CD4-positive, alpha-beta T cell treated with Interleukin-15 for 1 hour (primary cell): ENCODE data around the gene CYP3A5.
A peak's percentile ranks its signal among the peaks of the same experiment; 100 is the strongest.
"Not testable (repeated sequence)": the region's sequence is repeated elsewhere in the genome, so short reads cannot be mapped to it uniquely, and the experiment has no call there.

Experiments used
- DNase-seq: peaks from one replicate; pipeline ENCODE4 v3.0.0-alpha.2; 2020

CYP3A5 gene

GRCh38 chr7:99637414-99637813 lies 42.4 kb downstream of the CYP3A5 start:
- not testable (repeated sequence) for DNase-seq

- DNase-seq, result no peak
Measured at GRCh38 chr7:99631295-99632109, 48.3 kb downstream of the CYP3A5 start.

GRCh38 chr7:99629643-99630042 lies 50.2 kb downstream of the CYP3A5 start:
- no peak for DNase-seq

GRCh38 chr7:99628471-99629465 lies 51.0 kb downstream of the CYP3A5 start:
- no peak for DNase-seq

GRCh38 chr7:99627513-99627912 lies 52.3 kb downstream of the CYP3A5 start:
- DNase-seq, result no peak

DNA sequence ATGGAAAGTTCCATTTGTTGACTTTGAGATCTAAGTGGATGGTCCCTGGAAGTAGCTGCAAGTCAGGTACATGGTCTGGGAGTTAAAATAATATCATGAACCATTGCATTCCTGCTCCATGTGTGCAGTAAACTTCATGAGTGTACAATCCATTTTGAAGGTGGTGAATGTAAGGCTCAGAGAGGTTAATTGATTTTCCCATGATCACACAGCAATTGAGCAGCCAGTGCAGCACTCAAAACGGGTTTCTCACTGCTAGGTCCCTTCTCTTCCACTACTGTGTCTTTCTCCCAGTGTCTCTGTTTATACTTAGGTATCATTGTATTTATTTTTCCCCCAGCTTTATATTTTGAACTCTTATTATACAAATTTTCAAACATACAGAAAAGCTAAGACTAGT lies 53.1 kb downstream of the CYP3A5 start:
- no peak for DNase-seq

DNA sequence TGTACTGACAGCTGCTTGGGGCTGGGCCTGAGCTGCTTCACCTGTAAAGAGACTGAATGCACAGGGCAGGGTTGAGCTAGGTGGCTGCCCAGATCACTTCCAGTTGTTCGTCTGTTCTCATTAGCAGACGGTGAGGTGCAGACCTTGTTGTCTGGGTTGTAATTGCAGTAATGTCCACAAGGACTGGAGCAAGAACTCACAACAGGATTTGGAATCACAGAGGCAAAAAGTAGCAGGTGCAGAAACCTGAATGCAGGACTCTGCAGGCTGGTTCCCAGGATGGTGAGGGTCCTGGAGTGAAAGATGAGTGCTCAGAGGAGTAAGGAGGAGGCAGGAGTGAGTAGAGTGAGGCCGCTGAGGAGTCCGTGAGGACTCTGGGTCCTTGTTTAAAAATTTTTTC lies 53.8 kb downstream of the CYP3A5 start:
- no peak for DNase-seq

DNA sequence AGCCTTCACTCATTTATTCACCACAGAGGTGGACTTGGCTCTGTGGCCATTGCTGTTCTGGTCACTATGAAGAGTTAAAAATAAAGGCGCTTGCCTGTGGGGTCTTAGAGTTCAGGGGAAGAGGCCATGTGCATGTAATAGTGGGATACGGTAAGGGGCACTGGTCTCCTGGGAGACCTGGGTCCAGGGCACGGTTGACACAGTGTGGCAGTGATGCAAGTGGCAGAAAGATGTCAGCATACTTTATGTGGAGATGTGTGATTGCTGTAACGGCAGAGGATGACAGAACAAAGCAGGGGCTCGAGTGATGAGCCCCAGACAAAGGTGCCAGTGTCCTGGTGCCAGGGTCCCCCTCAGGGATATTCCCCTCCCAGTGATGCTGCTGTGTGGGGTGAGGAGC lies 54.5 kb downstream of the CYP3A5 start:
- no peak for DNase-seq

GRCh38 chr7:99624484-99624883 lies 55.3 kb downstream of the CYP3A5 start:
- peak; percentile 71 for DNase-seq

DNA sequence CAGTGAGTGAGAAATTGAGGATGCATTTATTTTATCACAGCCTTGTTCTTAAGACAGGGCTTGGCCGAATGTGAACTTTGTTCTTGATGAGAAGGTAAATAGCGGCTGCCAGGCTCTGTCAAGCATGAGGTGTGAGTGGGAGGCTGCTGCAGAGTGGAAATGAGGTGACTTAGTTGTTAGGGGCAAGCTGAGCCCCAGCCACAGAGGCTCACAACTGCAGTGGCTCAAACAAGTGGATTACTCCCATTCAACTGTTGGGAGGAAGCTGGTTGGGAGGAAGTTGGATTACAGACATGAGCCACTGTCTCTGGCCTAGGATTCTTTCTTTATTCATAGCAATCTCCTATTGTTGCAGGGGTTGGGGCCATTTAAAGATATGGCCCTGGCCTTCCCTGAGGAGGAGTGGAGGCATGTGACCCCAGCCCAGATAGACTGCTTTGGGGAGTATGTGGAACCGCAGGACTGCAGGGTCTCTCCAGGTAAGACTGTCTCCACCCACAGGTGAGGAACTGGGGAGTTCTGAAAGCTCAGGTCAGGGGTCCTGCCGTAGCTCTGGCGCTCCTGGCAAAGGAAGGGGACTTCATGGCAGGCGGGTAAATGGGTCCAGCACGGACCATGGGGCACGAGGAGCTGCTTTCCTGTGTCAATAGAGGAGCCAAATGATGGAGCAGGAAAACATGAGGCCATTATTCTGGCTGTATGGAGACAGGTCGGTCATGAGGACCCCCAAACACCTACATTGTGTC lies 55.9 kb downstream of the CYP3A5 start:
- no peak for DNase-seq

DNA sequence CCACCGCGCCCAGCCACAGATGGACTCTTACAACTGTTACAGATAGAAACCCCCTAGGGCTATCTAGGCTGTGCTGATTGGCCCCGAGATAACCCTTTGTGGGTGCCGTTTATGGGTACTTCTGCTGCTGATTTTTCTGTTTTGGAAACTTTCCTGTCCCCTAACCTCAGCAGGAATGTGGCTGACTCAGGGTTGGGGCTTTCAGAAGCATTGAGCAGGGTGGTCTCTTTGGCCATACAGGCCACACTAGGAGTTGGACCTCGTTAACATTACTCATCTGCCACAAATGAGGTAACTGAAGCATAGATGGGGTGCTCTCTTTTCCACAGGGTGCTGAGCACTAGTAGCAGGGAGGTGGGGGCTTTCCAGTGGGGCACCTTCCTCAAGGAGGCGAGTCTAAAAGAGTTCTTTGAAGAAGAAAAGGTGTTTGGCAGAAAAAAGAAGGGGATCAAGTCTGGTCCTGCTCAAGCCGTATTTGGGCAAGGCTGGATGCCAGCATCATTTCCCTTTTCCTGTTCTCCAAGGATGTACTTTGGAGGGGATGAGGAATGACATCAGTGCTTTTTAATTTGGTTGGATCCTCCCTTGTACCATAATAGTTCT lies 56.6 kb downstream of the CYP3A5 start:
- no peak for DNase-seq

GRCh38 chr7:99622596-99622995 lies 57.2 kb downstream of the CYP3A5 start:
- DNase-seq, result no peak

DNA sequence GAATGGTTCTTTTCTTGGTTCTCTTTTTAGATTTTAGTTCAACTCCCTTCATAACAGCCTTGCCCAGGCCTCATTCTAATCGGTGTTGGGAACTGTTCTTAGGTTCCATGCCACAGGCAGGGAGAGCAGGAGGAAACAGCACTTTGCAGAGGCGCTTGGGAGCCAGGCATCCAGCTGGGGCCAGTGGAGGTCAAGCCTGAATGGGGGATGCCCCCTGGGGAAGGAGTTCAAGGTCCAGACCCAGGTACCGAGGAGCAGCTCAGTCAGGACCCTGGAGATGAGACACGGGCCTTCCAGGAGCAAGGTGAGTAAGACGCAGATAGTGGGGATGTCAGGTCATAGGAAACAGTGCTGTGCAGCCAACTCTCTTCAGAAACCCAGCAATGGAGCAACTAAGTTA lies 58.5 kb downstream of the CYP3A5 start:
- DNase-seq, result no peak

DNA sequence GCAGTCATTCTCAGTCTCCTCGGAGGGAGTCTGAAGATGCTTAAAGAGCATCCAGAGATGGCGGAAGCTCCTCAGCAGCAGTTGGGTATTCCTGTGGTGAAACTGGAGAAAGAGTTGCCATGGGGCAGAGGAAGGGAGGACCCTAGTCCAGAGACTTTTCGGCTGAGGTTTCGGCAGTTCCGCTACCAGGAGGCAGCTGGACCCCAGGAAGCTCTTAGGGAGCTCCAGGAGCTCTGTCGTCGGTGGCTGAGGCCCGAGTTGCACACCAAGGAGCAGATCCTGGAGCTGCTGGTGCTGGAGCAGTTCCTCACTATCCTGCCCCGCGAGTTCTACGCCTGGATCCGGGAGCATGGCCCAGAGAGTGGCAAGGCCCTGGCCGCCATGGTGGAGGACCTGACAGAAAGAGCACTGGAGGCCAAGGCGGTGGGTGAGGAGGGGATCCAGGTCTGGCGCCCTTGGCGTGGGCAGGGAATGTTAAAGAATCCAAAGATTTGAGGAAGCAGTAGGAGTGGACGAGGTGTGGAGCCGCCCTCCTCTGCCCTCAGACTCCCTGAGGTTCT lies 60.1 kb downstream of the CYP3A5 start:
- DNase-seq, result no peak

- DNase-seq, result no peak
Measured at GRCh38 chr7:99618726-99619125, 61.1 kb downstream of the CYP3A5 start.

DNA sequence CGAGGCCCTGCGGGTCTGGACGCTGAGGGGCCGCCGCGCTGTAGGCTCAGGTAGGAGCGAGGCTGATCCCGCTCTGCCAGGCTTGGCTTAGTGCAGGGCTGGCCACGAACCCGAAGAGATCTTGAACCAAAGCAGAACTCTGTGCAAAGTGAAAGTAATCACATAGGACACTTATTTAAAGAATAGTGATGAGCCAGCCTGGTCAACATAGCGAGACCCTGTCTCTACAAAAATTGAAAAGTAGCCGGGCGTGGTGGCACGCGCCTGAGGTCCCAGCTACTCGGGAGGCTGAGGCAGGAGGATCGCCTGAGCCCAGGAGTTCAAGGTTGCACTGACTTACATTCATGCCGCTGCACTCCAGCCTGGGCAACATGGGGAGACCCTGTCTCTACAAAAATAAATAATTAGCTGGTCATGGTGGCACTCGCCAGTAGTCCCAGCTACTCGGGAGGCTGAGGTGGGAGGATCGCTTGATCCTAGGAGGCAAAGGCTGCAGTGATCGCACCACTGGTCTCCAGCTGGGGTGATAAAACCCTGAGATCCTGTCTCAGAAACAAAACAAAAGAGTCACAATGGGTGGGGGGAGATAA lies 62.5 kb downstream of the CYP3A5 start:
- DNase-seq, result no peak

DNA sequence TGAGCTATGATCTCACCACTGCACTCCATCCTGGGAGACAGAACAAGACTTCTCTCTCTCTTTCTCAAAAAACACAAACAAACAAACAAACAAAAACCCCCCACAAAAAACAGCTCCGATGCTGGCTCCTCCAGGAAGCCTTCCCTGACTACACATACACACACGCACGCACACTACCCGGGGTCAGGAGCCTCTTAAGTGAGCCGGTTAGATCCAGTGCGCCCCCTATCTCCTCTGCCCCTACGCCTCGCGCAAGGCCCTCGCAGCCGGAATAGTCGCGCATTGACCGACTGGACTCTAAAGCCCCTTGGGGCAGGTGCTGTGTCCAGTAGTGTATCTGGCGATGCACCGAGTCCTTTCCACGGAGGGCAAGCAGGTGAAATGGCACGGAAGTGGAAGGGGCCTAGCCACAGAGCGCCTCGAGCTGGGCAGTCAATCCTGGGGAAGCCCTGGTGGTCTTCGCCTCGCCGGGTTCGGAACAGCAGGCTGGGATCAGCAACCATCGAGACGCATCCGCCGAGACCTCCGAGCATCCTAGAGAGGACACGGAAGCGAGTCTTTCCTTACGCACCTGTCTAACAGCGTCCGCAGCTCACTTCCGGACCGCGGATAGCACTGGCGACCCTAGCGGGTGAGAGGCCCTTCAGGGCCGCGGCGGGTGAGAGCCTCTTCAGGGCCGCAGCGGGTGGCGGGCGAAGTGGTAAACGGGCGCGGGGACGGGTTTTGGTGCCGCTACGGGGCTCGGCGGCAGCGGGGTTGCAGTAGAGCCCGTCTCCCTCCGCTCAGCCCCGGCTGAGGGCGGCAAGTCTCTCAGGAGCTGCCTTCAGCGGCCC lies 63.2 kb downstream of the CYP3A5 start, which contains the start of gene ZSCAN25:
ZSCAN25 (plus strand) TSS at position 588 of the 833 bp plus-strand sequence. CDS start 2,661 bp downstream, outside the sequence.
- DNase-seq, result peak; percentile 88

GRCh38 chr7:99615989-99616358 lies 63.8 kb downstream of the CYP3A5 start:
- no peak for DNase-seq

- no peak for DNase-seq
Measured at GRCh38 chr7:99614495-99614894, 65.3 kb downstream of the CYP3A5 start.

DNA sequence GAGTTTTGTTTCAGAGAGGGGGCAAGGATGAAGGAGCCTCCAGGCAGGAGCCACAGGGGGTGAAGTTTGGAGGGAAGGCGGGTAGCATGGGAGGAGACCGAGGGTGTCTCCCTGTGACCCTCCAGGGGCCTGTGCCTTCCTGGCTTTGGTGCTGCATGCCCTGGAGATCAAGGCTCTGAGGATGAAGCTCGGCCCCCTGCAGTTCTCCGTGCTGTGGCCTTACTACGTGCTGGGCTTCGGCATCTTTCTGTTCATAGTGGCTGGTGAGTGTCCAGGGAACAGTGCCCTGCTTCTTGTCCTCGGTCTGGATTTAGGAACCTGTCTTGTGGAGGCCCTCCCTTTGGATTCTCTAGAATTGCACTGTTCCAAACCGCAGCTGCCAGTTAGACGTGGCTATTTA lies 72.2 kb downstream of the CYP3A5 start:
- DNase-seq, result no peak

DNA sequence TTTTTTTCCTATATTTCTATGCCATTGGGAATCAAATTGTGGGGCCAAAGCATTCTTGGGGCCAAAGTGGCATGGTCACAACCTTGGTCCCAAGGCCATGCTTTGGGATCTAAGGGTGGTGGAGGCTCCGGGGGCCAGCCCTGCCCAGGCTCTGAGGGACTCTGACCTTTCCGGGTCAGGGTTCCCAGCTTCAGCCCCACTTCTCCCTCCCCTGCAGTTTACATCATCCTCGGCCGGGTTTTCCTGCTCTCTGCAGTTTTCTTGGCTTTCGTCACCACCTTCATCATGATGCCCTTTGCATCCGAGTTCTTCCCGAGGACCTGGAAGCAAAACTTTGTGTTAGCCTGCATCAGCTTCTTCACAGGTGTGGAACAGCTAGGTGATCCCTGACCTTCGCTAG lies 73.3 kb downstream of the CYP3A5 start:
- DNase-seq, result no peak
